HepG2 (cell line): ENCODE data around the gene LGR6. TPM values are rescaled to one million over a fixed set of nuclear protein-coding genes. Genes with fewer than 3 reads are reported as not detected.

Experiments used
- ATAC-seq: fragments of 200-7000 bp; cut with Tn5 transposase; 3 replicates; pipeline ENCODE4 v1.9.1; 2020; ENCODE audit warnings: mild to moderate bottlenecking, moderate library complexity
- BruUV-seq: library from RNA; stranded (reverse); fragments of 400-500 nt; replicated peaks from 2 replicates; lab custom pipeline; 2021; lab: Mats Ljungman, UMichigan
- CTCF ChIA-PET: fragments of 300-600 bp; formaldehyde crosslinking; extraction: SDS; loops from one replicate; lab custom pipeline; 2021; ENCODE audit warnings: low total read pairs, inconsistent platforms, low intra/inter-chr PET ratio; lab: Yijun Ruan, JAX
- POLR2A ChIA-PET: fragments of 350-600 bp; sonication (Branson Sonifier 250); formaldehyde crosslinking; loops from one replicate; lab custom pipeline; 2020; ENCODE audit warnings: antibody characterized with exemption, inconsistent platforms; lab: Yijun Ruan, JAX
- DNase-seq: peaks from one replicate; pipeline ENCODE4 v3.0.0-alpha.2; 2015; ENCODE audit warnings: low spot score
- FAIRE-seq: peaks from 3 replicates; lab custom pipeline; 2011; peaks lifted over from hg19 to GRCh38; lab: Jason Lieb, UNC
- H2AFZ ChIP-seq: one replicate; pipeline ENCODE4 v1.6.1; 2011; ENCODE audit warnings: low read length, inconsistent platforms
- H3K27ac ChIP-seq: fragments of 300-600 bp; 3 replicates; pipeline ENCODE4 v1.8.0; 2011; ENCODE audit warnings: mixed run types, mild to moderate bottlenecking, mixed read lengths, low read length, inconsistent platforms; ENCODE audit not compliant: insufficient read depth; ENCODE audit errors: extremely low read length
- H3K27me3 ChIP-seq, 2 experiments: fragments of 200-600 bp in 1 of 2; 2 replicates in 1 of 2; 3 replicates in 1 of 2; pipeline versions ENCODE4 v1.6.0 to v1.8.0; 2011; ENCODE audit warnings: low read length in 2 of 2, mild to moderate bottlenecking in 2 of 2, moderate library complexity in 2 of 2, inconsistent platforms in 1 of 2; ENCODE audit not compliant: insufficient read depth in 2 of 2, control insufficient read depth in 1 of 2
- H3K36me3 ChIP-seq, 2 experiments: fragments of 200-600 bp in 1 of 2; replicated peaks in 1 of 2; 2 replicates in 1 of 2; 3 replicates in 1 of 2; pipeline versions ENCODE4 v1.5.1 to v1.8.0; 2011; ENCODE audit warnings: low read length in 2 of 2, inconsistent platforms in 1 of 2; ENCODE audit not compliant: insufficient read depth in 2 of 2, control insufficient read depth in 1 of 2
- H3K4me1 ChIP-seq: 2 replicates; pipeline ENCODE4 v1.5.1; 2012; ENCODE audit warnings: low read length, inconsistent platforms; ENCODE audit not compliant: insufficient read depth
- H3K4me2 ChIP-seq: 2 replicates; pipeline ENCODE4 v1.6.0; 2011; ENCODE audit warnings: low read depth, low read length, inconsistent platforms
- H3K4me3 ChIP-seq, 3 experiments: fragments of 200-600 bp in 1 of 3; sonication (generic), shearing (Covaris generic) in 1 of 3; replicated peaks in 1 of 3; 2 replicates each; pipeline ENCODE4 v1.5.1; 2011 to 2016; ENCODE audit warnings: low read length in 3 of 3, inconsistent platforms in 2 of 3, low read depth in 2 of 3, mild to moderate bottlenecking in 2 of 3, control low read depth in 1 of 3, mixed read lengths in 1 of 3; ENCODE audit not compliant: insufficient read depth in 1 of 3
- H3K79me2 ChIP-seq: one replicate; pipeline ENCODE4 v1.6.1; 2011; ENCODE audit warnings: low read length, inconsistent platforms; ENCODE audit not compliant: insufficient read depth
- H3K9ac ChIP-seq: 2 replicates; pipeline ENCODE4 v1.6.0; 2011; ENCODE audit warnings: mild to moderate bottlenecking, low read depth, low read length, inconsistent platforms; ENCODE audit not compliant: insufficient read depth
- H3K9me3 ChIP-seq: 2 replicates; pipeline ENCODE4 v1.5.1; 2012; ENCODE audit warnings: mild to moderate bottlenecking, low read length
- H4K20me1 ChIP-seq: 2 replicates; pipeline ENCODE4 v1.6.0; 2011; ENCODE audit warnings: inconsistent platforms, mild to moderate bottlenecking, low read length, moderate library complexity; ENCODE audit not compliant: insufficient read depth
- DMTF1 ChIP-seq: sonication (generic); formaldehyde crosslinking; IDR thresholded peaks from 2 replicates; pipeline ENCODE4 v1.4.0; 2020; ENCODE audit warnings: mild to moderate bottlenecking, missing genetic modification reagents
- HINFP ChIP-seq: sonication (generic); formaldehyde crosslinking; IDR thresholded peaks from 2 replicates; pipeline ENCODE4 v1.4.0; 2020; ENCODE audit warnings: low read depth, mild to moderate bottlenecking, missing genetic modification reagents
- HOXD1 ChIP-seq: sonication (generic); formaldehyde crosslinking; IDR thresholded peaks from 2 replicates; pipeline ENCODE4 v1.5.0; 2020; ENCODE audit warnings: missing genetic modification reagents
- TBP ChIP-seq: sonication (generic); formaldehyde crosslinking; IDR thresholded peaks from 2 replicates; pipeline ENCODE4 v1.5.0; 2020; ENCODE audit warnings: missing genetic modification reagents
- ZNF407 ChIP-seq: sonication (generic); formaldehyde crosslinking; IDR thresholded peaks from one replicate; pipeline ENCODE4 v1.5.1; 2020; ENCODE audit warnings: mild to moderate bottlenecking, missing genetic modification reagents; ENCODE audit errors: not compliant biosample characterization
- ZNF563 ChIP-seq: sonication (generic); formaldehyde crosslinking; IDR thresholded peaks from 2 replicates; pipeline ENCODE4 v1.8.0; 2022; ENCODE audit warnings: mild to moderate bottlenecking, moderate library complexity, missing genetic modification reagents
- WGBS: methylation state at CpG from one replicate; pipeline ENCODE4 v1.1.6; 2017; ENCODE audit warnings: low lambda C conversion rate; 5-methylcytosine and 5-hydroxymethylcytosine counted together
- in situ Hi-C: cut with HindIII; loops from 2 replicates; pipeline ENCODE4 v1.10.0; 2017; ENCODE audit warnings: low pct_unique_long_range_greater_than_20kb; ENCODE audit not compliant: extremely low pct_ligation_motif_present
- intact Hi-C: fragments of 100-400 bp; cut with micrococcal nuclease; formaldehyde crosslinking; loops from one replicate; pipeline ENCODE4 v1.10.0; 2022; ENCODE audit not compliant: unreplicated experiment
- polyA plus RNA-seq, 8 experiments: library from polyadenylated mRNA; depleted of rRNA in 3 of 8; stranded (reverse) in 7 of 8; unstranded in 1 of 8; fragments of >200 nt; fragmentation: Illumina TruSeq in 4 of 8; extraction: Trizol in 4 of 8; gene quantifications; 2 replicates each; pipeline versions ENCODE4 v1.2.1 to v1.2.3, GENCODE V29; 2011 to 2016; ENCODE audit warnings: low read depth in 4 of 8, missing spikeins in 1 of 8, mixed read lengths in 1 of 8; ENCODE audit not compliant: insufficient read depth in 1 of 8
- total RNA-seq, 5 experiments: library from RNA; depleted of rRNA; stranded (reverse); fragments of >200 nt; fragmentation: Illumina TruSeq; extraction: Trizol; gene quantifications; 2 replicates each; pipeline ENCODE4 v1.2.3, GENCODE V29; 2016; ENCODE audit warnings: low read depth in 1 of 5

Gene LGR6
- total and polyA plus RNA-seq, 2 of the 13 experiments (the other 11 are each of a cell fraction or from before 2014, with no cell fraction given) = 0.07 TPM; not detected in 1

- no peak overlapping the region for H3K4me3 ChIP-seq
- in situ Hi-C loops = no loop called here
- H4K20me1 ChIP-seq = no peaks in the 10 kb centered on the region
- BruUV-seq = no TSS peak
- no peak overlapping the region for H3K4me2 ChIP-seq
- H3K9me3 ChIP-seq = no peaks in the 10 kb centered on the region
- no peaks in the 10 kb centered on the region for H3K79me2 ChIP-seq
- H3K4me1 ChIP-seq = peaks cover 6% of the 10 kb centered on the region; the same call in 1 of the 2 replicates
- ATAC-seq = no peak
- FAIRE-seq = no peak
- H3K9ac ChIP-seq = no peak overlapping the region
- intact Hi-C loops = no loop called here
- no peaks in the 10 kb centered on the region for H3K36me3 ChIP-seq
- TF ChIP-seq HINFP (CRISPR knock-in tag) (no peak), HOXD1 (CRISPR knock-in tag) (no peak), ZNF563 (CRISPR knock-in tag) (no peak), TBP (no peak), DMTF1 (CRISPR knock-in tag) (no peak), ZNF407 (CRISPR knock-in tag) (no peak)
- DNase-seq = no peak
- ChIA-PET POLR2A (no interaction called here), CTCF (no interaction called here)
- no peak overlapping the region for H2AFZ ChIP-seq
- H3K27ac ChIP-seq = no peak overlapping the region
- peaks cover 1 to 50% of the 10 kb centered on the region in 2 experiments; a peak in 4 of 5 replicates for H3K27me3 ChIP-seq
- WGBS = 31% methylated on average over 9 of the region's 10 CpGs
Measured at GRCh38 chr1:202215472-202216130, 22.0 kb downstream of the LGR6 start.
